H54 (cell line): ENCODE results near the gene COX4I1.

Experiments
- DNase-seq: peaks from one replicate; pipeline ENCODE4 v3.0.0; 2011; ENCODE audit warnings: low spot score, mixed read lengths; ENCODE audit not compliant: insufficient read length
- FAIRE-seq: peaks from 3 replicates; lab custom pipeline; 2011; peaks lifted over from hg19 to GRCh38; lab: Jason Lieb, UNC
- POLR2A ChIP-seq: IDR thresholded peaks from 2 replicates; pipeline ENCODE4 v1.6.1; 2011; ENCODE audit warnings: low read depth, mild to moderate bottlenecking, low read length

COX4I1 gene

GRCh38 chr16:85853547-85854545, 54.4 kb downstream of the COX4I1 start:
- DNase-seq (no peak), FAIRE-seq (no peak)
- TF ChIP-seq POLR2A, result no peak

- TF ChIP-seq POLR2A, result no peak
- FAIRE-seq (no peak), DNase-seq (no peak)
These were observed 55.4 kb downstream of the COX4I1 start for GRCh38 chr16:85854935-85855334.

- TF ChIP-seq POLR2A, result no peak
- FAIRE-seq (no peak), DNase-seq (no peak)
These were observed 56.6 kb downstream of the COX4I1 start for GRCh38 chr16:85856079-85856478.

- FAIRE-seq (no peak), DNase-seq (no peak)
- TF ChIP-seq POLR2A, result no peak
These were observed 57.1 kb downstream of the COX4I1 start for GRCh38 chr16:85856585-85856984.
